ENCODE measurements around the gene RUNDC3A. TPM values are rescaled to one million over a fixed set of nuclear protein-coding genes. Genes with fewer than 3 reads are reported as not detected.

The RUNDC3A gene
- 17.3 TPM for total RNA-seq (ENCODE audit: insufficient read depth, low replicate concordance)

DNA sequence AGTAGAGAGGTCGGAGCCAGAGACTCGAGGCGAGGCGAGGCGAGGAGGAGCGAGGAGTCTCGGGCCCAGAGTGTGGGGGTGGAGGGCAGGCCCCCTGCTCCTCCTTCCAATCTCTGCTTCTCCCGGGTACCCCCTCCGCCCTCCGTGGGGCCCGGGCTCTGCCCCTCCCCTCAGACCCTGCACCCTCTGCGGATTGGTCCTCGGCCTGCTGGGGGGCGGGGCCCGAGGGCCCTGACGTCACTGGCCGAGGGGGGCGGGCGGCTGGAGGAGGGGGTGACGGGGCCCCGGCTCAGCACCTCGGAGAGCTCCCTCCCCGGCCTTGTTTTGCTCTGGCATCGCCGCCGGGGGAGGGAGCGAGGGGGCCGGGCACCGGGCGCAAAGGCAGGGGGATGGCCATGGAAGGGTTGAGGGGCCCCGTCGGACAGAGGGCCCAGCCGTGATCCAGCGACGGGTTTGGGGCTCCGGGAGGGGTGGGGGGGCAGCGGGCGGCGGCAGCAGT is at the start of gene RUNDC3A:
Gene RUNDC3A (plus strand): TSS at position 282 of the 499 bp plus-strand sequence. CDS start 232 bp downstream, outside the sequence.
- peak; percentile 94 for DNase-seq (ENCODE audit: low spot score)

DNA sequence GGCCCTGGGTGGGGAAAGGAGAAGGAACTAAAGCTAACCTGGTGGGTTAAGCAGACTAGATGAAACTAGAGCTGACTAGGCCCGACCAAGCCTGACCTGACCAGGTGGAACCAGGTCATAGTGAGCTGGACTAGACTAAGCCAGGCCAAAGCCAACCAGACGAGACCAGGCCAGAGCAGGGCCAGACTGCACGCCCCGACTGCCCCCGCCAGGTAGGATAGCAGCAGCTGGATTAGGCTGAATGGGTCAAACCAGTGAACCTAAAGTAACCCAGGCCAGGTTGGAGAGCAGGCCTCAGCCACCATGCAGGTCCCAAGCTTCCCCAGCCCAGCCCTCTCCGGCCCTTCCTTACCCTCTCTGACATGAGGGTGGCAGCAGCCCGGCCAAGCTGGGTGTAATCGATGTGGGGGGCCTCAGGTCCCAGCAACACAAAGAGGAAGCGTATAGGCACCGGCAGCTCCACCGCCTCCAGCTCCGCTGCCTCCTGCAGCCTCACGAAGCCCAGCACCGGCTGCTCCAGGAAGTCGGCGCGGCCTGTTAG is 49.5 kb upstream of the RUNDC3A start:
- no peak for DNase-seq (ENCODE audit: low spot score)

DNA sequence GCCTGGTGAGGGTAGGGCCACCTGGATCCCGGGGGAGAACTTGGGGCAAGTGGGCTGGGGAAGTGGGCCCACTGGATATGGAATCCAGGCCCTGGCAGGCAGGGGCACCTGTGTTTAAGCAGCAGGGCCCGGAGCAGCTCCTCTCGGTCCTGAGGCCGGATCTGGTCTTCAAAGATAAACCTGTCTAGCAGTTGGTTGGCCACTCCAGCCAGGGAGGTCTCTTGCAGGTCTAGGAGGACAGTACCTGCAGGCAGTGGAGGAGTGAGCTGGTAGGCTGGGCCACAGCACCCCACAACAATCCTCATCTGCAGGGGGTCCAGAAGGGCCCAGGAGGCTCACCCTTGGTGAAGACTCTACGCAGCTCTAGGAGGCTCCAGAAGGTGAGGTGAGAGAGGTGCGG is 48.1 kb upstream of the RUNDC3A start:
- DNase-seq (ENCODE audit: low spot score), result no peak

DNA sequence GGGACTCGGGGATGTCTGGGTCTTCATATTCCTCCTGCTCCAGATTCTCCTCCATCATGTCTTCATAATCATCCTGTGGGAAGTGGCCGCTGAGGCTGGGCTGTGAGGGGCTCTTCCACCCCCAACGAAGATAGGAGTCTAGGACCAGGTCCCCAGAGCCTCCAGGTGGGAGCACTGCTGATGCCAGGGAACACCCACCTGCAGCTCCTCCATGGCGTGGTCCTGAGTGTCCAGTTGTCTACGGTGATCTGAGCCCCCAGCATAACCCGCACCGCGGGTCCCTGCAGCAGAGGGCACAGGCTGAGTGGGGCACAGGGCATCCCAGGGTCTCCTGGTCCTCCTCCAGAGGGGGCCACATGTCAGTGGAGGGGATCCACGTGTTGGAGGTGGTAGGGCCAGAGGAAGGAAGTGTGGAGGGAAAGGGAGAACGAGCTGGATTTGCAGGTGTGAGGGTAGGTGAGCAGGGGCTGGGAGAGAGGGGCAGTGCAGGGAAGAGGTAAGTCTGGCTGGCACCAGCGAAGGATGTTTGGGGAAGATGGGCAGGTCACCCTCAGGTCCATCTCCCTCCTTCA is 45.7 kb upstream of the RUNDC3A start:
- no peak for DNase-seq (ENCODE audit: low spot score)

DNA sequence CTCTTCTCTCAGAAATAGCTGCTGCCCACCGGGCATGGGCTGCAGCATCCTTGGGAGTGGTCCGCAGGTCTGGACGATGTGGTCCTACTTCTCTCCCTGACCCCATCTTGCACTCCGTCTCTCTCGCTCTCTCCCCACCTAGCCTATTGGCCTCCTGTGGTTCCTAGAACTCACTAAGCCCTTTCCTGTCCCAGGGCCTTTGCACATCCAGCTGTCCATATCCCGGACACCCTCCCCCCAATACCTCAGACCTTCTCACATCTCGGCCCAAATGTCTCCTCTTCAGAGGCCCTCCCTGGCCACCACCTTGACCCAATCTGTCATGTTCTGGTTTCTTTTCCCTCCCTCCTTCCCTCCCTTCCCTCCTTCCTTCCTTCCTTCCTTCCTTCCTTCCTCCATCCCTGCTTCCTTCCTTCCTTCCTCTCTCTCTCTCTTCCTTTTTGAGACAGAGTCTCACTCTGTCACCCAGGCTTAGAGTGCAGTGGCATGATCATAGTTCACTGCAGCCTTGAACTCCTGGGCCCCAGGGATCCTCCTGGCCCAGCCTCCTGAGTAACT is 45.0 kb upstream of the RUNDC3A start:
- DNase-seq (ENCODE audit: low spot score), result no peak

DNA sequence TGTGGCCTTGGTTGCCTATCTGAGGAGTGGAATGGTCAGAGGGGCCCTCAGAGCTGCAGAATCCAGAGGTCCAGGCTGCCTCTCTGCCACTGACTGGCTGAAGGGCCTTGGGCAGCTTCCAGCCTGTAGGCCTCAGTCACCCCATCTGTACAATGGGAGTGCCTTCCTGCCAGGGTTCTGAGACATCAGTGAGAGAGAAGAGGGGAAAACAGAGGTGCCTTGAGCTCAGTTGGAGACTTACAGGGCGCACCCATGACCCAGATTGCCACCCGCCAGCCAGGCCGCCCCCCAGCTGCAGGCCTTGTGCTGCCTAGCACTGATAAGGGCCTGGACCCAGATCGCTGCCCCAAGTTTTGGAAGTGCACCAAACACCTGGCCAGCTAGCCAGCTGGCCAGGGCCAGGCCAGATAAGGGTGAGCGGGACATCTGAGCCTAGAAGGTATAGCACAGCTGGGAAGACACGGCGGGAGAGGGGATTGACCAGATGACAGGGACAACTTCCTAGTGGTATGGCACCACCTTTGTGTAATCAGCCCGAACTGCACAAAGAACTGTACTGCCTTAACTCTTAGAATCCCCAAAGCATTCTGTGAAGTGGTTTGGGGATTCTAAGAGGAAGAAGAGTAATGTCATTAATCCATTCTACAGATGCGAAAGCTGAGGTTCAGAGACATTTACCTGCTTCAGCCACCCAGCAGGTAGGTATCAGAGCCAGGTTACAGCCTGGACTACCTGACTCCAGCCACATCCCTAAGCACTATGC is 41.8 kb upstream of the RUNDC3A start:
- DNase-seq (ENCODE audit: low spot score), result no peak

DNA sequence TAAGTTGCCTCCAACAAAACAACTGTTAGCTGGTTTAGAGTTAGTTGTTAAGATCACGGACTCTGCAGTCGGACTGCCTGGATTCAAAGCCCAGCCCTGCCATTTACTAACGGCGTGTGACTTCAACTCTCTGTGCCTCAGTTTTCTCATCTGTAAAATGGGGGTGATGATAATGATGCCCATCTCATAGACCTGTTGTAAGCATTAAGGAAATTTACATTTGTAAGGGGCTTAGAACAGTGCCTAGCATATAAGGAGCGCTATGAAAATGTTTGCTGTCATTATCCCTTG is 41.3 kb upstream of the RUNDC3A start:
- DNase-seq (ENCODE audit: low spot score), result no peak

DNA sequence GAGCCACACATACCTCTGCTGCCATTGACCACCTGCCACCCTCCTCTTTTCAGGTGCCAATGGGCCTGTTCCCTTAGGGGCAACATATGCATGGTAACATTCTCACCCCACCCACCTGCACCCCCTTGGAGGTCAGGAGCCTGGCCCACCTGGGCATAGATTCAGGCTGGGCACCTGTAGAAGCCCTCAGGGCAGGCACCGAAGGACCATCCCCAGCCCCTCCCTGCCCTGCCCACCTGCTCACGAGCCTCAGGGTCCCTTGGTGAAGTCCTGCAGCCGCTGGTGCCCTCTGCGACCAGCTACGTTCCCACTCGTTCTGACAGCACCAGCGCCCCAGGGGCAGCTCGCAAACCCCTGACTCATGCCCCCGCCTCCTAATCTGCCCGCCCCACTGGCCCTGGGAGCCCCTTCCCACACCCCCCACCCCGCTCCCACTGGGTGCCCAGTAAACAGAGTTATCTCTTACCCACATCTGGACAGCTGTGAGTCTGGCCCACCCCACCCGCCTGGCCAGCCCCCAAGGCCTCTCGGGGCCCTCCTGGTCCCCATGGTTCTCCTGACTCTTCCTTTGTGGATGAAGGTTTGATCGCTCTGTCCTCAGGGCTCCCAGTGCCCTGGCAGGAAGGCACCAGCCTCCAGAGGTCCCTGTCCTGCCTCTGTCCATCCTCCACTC is 40.4 kb upstream of the RUNDC3A start, which contains the start of gene SLC4A1:
Gene SLC4A1 (minus strand): TSS at position 318 of the 673 bp plus-strand sequence. CDS start 5,269 bp downstream, outside the sequence.
- no peak for DNase-seq (ENCODE audit: low spot score)

DNA sequence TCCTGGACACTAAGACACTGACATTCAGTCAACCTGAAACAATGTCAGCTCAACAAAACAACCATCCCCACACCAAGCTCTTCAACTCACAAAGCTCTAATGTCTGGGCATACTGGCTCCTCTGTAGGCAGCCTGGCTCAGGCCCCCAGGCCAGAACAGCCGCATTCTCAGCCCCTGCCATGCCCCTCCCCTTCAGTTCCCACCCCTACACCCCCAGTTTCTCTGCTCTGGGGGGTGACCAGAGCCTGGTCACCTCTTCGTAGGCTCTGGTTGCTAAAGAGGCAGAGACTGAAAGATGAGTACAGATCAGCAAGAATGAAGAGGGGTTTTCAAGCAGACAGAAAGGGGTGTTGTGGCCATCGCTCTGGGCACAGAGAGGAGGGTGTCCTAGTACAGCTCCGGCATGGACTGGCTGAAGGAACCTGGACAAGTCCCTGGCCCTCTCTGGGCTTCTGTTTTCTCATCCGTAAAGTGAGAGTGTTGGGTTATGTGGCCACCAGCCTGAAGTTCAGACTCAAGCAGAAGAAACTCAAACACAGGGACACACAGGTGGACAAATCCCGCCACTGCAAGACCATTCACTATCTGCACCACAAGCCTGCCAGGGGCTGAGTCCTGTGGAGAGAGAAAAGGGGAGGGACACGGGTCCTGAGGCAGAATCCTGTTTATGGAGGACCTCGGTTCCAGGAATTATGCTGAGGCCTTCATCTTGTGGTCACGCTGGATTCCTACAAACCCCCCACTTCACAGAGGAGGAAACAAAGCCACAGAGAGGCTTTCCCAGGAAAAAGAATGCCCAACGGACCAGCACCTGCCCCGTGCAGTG is 39.5 kb upstream of the RUNDC3A start:
- DNase-seq (ENCODE audit: low spot score), result no peak

DNA sequence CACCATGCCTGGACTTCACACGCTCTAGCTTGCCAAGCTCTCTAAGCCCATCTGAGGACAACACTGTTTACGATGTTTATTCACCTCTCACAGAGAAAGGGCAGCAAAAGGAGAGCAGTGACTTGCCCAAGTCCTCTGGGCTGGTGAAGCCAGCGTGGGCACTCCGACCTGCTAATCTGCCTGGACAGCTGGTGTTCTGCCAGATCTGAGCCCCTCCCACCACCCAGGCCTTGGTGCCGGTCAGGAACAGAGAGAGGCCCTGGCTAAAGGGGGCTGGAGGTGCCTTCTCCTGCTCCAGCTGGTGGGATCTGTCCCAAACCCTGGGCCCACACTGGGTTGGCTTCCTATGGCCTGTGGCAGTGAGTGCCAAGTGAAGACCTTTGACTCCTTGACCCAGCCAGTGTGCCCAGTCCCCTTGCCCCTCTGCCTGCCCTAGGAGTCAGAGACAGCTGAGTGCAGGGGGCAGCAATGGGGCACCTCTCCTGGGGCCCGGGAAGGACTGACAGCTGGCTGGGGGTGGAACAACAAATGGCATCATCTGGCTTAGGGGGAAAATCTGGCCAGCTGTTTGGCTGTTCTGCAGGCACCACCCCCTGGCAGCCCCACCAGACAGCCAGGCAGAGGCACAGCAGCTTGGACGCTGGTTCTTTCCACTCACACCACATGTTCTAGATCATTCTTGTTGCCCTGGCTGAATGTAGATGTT is 38.7 kb upstream of the RUNDC3A start:
- DNase-seq (ENCODE audit: low spot score), result peak; percentile 27

DNA sequence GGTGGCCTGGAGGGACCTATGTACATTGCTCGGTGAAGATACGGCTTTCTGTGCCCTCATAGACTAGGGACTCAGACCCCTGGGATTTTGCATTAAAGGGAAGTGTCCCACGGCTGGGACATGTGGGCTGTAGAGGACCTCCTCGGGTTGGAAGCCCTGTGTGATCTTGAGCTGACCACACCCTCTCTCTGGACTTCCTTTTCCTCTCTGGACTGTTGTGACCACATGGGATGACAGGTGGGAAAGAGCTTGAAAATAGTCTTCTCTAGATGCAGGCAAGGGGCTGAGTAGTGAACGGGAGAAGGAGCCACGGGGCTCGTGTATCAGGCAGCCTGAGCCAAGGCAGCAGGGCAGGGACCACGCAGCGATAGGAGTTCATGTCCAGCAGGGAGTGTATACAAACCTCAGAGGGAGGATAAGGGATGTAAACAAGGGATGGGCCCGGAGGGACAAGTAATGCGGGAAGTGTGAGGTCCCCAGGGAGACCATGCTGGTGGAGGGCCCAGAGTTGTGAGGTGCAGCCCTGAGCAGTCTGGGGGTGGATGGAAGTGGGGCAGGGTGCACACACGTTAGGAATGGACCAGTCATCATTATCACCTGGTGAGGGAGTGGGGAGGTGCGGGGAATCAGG is 36.0 kb upstream of the RUNDC3A start:
- no peak for DNase-seq (ENCODE audit: low spot score)

DNA sequence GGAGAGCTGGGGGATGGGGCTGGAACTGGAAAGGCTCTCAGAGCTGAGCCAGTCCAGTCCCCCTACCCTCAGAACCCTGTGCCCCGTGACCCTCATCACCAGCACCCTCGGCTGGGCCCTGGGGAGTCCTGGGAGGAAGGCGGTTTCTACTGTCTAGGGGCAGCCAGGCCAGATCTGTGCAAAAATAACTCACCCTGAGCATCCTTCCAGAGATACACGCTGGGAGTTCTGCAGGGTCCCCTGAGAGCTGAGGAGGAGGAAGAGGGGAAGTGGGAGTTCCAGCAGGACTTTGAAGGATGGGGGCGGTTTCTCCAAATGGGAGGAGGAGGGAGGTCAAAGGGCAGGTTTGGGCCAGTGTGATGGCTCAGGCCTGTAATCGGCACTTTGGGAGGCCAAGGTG is 35.4 kb upstream of the RUNDC3A start:
- DNase-seq (ENCODE audit: low spot score), result no peak

DNA sequence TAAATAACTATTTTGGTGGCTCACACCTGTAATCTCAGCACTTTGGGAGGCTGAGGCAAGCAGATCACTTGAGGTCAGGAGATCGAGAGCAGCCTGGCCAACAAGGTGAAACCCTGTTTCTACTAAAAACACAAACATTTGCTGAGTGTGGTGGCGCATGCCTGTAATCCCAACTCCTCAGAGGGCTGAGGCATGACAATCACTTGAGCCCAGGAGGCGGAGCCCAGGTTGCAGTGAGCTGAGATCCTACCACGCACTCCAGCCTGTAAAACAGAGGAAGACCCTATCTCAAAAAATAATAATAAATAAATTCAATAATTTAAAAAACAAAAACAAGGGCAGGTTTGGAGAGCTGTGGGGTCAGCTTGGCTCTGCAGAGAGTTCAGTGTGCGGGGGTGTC is 34.8 kb upstream of the RUNDC3A start:
- DNase-seq (ENCODE audit: low spot score), result no peak

DNA sequence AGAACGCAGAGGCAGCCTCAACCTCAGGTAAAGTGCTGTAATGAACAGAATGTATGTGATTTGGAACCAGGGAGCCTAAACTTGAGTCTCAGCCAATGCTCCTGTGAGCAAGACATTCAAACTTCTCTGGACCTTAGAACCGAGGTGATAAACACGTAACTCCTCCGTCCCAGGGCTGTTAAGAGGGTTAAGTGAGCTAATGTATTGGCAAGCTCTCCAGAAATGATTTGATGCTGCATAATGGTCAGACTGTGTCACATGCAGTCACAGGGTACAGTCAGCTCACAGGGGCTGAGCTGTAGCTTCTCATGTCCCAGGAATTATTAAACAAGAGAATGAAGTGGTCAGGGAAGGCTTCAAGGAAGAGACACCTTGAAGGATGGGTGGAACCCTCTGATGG is 30.4 kb upstream of the RUNDC3A start:
- no peak for DNase-seq (ENCODE audit: low spot score)

DNA sequence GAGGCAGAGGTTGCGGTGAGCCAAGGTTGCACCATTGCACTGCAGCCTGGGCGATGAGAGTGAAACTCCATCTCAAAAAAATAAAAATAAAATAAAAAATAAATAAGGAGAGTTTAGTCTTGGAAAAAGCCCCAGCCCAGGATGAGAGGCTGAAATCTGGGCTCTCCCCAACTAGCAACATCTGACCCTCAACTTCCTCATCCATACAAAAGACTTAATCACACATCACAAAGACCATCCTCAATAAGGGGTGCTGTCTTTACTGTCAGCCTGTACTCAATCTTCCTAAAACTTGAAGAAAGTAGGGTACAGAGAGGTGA is 29.1 kb upstream of the RUNDC3A start:
- DNase-seq (ENCODE audit: low spot score), result no peak

DNA sequence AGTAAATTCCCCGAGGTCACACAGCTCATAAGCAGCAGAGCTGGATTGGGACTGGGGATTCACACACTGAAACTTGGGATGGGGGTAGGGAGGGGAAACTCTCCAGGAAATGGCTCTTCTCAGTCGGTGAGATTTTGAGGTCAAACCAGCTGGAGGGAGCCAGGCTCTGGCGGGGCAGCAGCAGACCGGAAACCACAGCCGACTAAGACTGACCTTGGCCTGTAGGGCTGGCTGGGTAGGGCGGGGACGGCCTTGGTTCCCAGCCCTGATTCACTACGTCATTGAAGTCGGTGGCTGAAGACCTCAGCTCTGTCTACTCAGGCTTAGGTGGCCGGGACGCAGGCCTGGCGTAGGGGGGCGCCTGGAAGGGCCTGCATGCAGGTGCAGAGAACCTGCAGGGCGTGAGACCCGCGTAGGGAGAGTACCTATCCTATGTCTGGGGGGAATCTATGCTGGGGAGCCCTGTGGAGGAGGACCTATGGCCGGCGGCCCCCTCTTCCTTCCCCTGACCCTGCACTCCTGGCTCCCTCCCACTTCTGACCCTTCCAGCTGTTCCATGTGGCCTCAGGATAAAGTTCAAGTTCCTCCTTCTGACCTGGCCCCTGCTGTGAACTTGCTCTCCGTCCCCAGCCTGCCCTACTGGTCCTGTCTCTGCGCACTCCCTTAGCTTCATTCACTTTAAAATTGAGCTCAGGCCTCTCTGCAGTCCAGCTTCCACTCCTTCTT is 28.6 kb upstream of the RUNDC3A start:
- DNase-seq (ENCODE audit: low spot score), result peak; percentile 64

DNA sequence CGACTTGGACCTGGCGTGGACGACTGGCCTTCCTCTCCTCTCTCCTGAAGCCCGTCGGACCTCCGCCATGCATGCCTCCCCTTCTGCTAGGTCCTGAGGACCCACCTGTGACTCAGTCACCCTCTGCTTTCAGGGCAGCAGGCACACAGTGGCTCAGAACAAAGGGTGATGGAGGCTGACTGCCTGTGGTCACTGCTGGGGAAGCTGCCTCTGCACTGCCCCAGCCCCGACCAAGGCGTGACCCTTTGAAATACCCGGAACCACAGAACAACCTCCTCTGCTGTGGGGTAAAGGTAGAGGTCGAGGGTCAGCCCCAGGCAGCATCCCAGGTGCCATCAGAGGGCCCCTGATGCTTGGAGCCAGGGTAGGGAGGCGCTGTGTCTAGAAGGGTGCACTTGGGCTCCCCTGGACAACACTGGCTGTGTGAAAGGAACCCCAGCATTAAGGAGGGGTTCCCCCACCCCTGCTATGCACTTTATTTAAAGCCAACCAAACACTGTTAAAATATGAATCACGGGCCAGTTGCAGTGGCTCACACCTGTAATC is 27.9 kb upstream of the RUNDC3A start:
- DNase-seq (ENCODE audit: low spot score), result no peak

DNA sequence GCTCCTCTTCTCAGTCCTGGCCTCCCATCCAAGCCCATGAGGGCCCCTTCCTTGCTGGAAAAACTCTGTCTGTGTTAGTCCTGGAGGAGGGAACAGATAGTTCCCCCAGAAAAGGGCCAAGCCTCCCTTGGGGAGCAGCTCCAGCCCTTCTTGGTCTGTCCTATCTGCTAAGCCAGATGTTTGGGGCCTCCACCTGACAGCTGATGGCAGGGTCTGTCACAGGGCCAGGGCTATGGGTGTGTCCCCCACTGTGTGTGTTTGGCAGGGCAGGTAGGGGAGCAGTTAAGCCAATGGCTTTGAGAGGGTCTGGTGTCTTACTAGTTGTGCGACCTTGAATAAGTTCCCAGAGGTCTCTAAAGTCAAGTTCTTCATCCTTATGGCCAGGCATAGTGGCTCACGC is 26.8 kb upstream of the RUNDC3A start:
- no peak for DNase-seq (ENCODE audit: low spot score)

DNA sequence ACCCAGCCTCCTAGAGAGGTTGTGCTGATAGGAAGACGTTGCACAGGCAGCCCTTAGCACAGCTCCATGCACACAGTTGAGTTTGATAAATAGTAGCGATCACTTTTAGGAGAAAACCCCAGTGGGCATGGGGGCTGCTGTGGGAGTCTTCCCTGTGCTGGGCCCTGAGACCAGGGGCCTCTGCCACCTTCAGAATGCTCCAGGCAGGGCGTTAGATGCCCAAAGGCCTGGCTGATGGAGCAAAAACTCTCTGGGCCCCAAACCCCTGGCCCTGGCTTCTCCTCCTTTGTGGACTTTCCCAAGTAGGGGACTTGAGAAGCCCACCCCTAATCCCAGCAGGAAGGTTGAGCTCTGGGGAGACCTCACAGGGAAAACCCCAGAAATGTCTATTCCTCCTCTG is 26.1 kb upstream of the RUNDC3A start:
- DNase-seq (ENCODE audit: low spot score), result no peak

All from umbilical cord (tissue), 2 donors.